SU-DHL-6 (cell line): ENCODE measurements around the gene MAPKBP1.

Experiments
- H2AFZ ChIP-seq: fragments of 200-600 bp; sonication (generic); 2 replicates; pipeline ENCODE4 v1.6.1; 2014; ENCODE audit warnings: low read depth, mild to moderate bottlenecking, moderate library complexity, mixed read lengths, antibody characterized with exemption, low read length; ENCODE audit not compliant: severe bottlenecking
- H3F3A ChIP-seq: fragments of 200-600 bp; shearing (Covaris generic); 2 replicates; pipeline ENCODE4 v1.6.0; 2016; ENCODE audit warnings: antibody characterized with exemption, mild to moderate bottlenecking; ENCODE audit not compliant: insufficient read depth
- H3K27ac ChIP-seq: fragments of 200-600 bp; sonication (generic); 2 replicates; pipeline ENCODE4 v1.5.1; 2016; ENCODE audit warnings: low read depth, mild to moderate bottlenecking, low read length, moderate library complexity, mixed read lengths
- H3K27me3 ChIP-seq: fragments of 200-600 bp; sonication (generic), shearing (Covaris generic); 2 replicates; pipeline ENCODE4 v1.6.0; 2014; ENCODE audit warnings: mild to moderate bottlenecking, low read length
- H3K36me3 ChIP-seq: fragments of 200-600 bp; sonication (generic); 2 replicates; pipeline ENCODE4 v1.6.1; 2014; ENCODE audit warnings: mild to moderate bottlenecking, low read length, mixed read lengths
- H3K4me2 ChIP-seq: fragments of 300-600, 200-600 bp; shearing (Covaris generic), sonication (generic); 2 replicates; pipeline ENCODE4 v1.6.0; 2014; ENCODE audit warnings: low read length, low read depth, mild to moderate bottlenecking; ENCODE audit not compliant: poor library complexity, severe bottlenecking
- H3K4me3 ChIP-seq: fragments of 200-600 bp; sonication (generic); 2 replicates; pipeline ENCODE4 v1.5.1; 2014; ENCODE audit warnings: antibody characterized with exemption, low read length, mild to moderate bottlenecking, mixed read lengths; ENCODE audit not compliant: insufficient read depth, poor library complexity, severe bottlenecking
- H3K79me2 ChIP-seq: fragments of 200-600 bp; sonication (generic); 2 replicates; pipeline ENCODE4 v1.6.1; 2014; ENCODE audit warnings: mild to moderate bottlenecking, low read length, moderate library complexity; ENCODE audit not compliant: insufficient read depth
- H3K9ac ChIP-seq: fragments of 200-600 bp; sonication (generic); 2 replicates; pipeline ENCODE4 v1.7.0; 2014; ENCODE audit warnings: mild to moderate bottlenecking, low read length
- H3K9me2 ChIP-seq: fragments of 200-600 bp; sonication (generic); replicated peaks from 2 replicates; pipeline ENCODE4 v1.6.1; 2014; ENCODE audit warnings: low read length; ENCODE audit not compliant: insufficient read depth
- H3K9me3 ChIP-seq: fragments of 200-600 bp; sonication (generic); 2 replicates; pipeline ENCODE4 v1.6.1; 2014; ENCODE audit warnings: low read length, mixed read lengths; ENCODE audit not compliant: insufficient read depth
- H4K20me1 ChIP-seq: fragments of 200-600 bp; sonication (generic); 2 replicates; pipeline ENCODE4 v1.6.1; 2014; ENCODE audit warnings: low read depth, mild to moderate bottlenecking, antibody characterized with exemption, low read length, moderate library complexity, mixed read lengths
- EZH2phosphoT487 ChIP-seq: fragments of 200-600 bp; sonication (generic), shearing (Covaris generic); conservative IDR thresholded peaks from 2 replicates; pipeline ENCODE4 v1.6.1; 2018; ENCODE audit warnings: mild to moderate bottlenecking, antibody characterized with exemption, low read length, moderate library complexity, mixed read lengths
- TF ChIP-seq, protein P1 (sequence below): fragments of 200-600 bp; sonication (generic); IDR thresholded peaks from one replicate; pipeline ENCODE4 v1.5.1; 2017; ENCODE audit warnings: antibody characterized with exemption, mild to moderate bottlenecking, low read length, moderate library complexity; ENCODE audit not compliant: insufficient read depth, poor library complexity, severe bottlenecking

The MAPKBP1 gene

GRCh38 chr15:41782371-41783282 lies 8.3 kb downstream of the MAPKBP1 start:
- no peaks in the 10 kb centered on the region for H3K27me3 ChIP-seq
- no peak overlapping the region for H2AFZ ChIP-seq
- H3K27ac ChIP-seq = peak overlapping the region; percentile 8; the same call in 1 of the 2 replicates
- H4K20me1 ChIP-seq = no peaks in the 10 kb centered on the region
- H3K79me2 ChIP-seq = no peaks in the 10 kb centered on the region
- H3K36me3 ChIP-seq = no peaks in the 10 kb centered on the region
- H3K4me3 ChIP-seq = no peak overlapping the region
- no peaks in the 10 kb centered on the region for H3K9me2 ChIP-seq
- no peaks in the 10 kb centered on the region for H3K9me3 ChIP-seq
- peak overlapping the region; percentile 7 for H3K4me2 ChIP-seq
- no peaks in the 10 kb centered on the region for H3F3A ChIP-seq
- no peak overlapping the region for H3K9ac ChIP-seq
- TF ChIP-seq, protein P1, sequence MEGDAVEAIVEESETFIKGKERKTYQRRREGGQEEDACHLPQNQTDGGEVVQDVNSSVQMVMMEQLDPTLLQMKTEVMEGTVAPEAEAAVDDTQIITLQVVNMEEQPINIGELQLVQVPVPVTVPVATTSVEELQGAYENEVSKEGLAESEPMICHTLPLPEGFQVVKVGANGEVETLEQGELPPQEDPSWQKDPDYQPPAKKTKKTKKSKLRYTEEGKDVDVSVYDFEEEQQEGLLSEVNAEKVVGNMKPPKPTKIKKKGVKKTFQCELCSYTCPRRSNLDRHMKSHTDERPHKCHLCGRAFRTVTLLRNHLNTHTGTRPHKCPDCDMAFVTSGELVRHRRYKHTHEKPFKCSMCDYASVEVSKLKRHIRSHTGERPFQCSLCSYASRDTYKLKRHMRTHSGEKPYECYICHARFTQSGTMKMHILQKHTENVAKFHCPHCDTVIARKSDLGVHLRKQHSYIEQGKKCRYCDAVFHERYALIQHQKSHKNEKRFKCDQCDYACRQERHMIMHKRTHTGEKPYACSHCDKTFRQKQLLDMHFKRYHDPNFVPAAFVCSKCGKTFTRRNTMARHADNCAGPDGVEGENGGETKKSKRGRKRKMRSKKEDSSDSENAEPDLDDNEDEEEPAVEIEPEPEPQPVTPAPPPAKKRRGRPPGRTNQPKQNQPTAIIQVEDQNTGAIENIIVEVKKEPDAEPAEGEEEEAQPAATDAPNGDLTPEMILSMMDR = no peak
- no peak for TF ChIP-seq EZH2phosphoT487

GRCh38 chr15:41783296-41783695 lies 9.0 kb downstream of the MAPKBP1 start:
- H4K20me1 ChIP-seq = no peaks in the 10 kb centered on the region
- H2AFZ ChIP-seq = no peak overlapping the region
- TF ChIP-seq EZH2phosphoT487 = no peak
- TF ChIP-seq, protein P1 = no peak
- no peaks in the 10 kb centered on the region for H3K36me3 ChIP-seq
- no peak overlapping the region for H3K4me3 ChIP-seq
- H3K4me2 ChIP-seq = peak overlapping the region; percentile 7
- H3K27ac ChIP-seq = peak overlapping the region; percentile 8; the same call in 1 of the 2 replicates
- H3K27me3 ChIP-seq = no peaks in the 10 kb centered on the region
- H3K9me2 ChIP-seq = no peaks in the 10 kb centered on the region
- H3F3A ChIP-seq = no peaks in the 10 kb centered on the region
- no peak overlapping the region for H3K9ac ChIP-seq
- no peaks in the 10 kb centered on the region for H3K79me2 ChIP-seq
- H3K9me3 ChIP-seq = no peaks in the 10 kb centered on the region

- TF ChIP-seq, protein P1 = no peak
- TF ChIP-seq EZH2phosphoT487 = no peak
- H4K20me1 ChIP-seq = no peaks in the 10 kb centered on the region
- no peaks in the 10 kb centered on the region for H3K9me2 ChIP-seq
- H3F3A ChIP-seq = no peaks in the 10 kb centered on the region
- H3K9ac ChIP-seq = no peak overlapping the region
- no peak overlapping the region for H3K4me3 ChIP-seq
- no peak overlapping the region for H3K27ac ChIP-seq
- H2AFZ ChIP-seq = no peak overlapping the region
- no peak overlapping the region for H3K4me2 ChIP-seq
- no peaks in the 10 kb centered on the region for H3K36me3 ChIP-seq
- H3K9me3 ChIP-seq = no peaks in the 10 kb centered on the region
- H3K27me3 ChIP-seq = no peaks in the 10 kb centered on the region
- H3K79me2 ChIP-seq = no peaks in the 10 kb centered on the region
These were observed 14.0 kb downstream of the MAPKBP1 start for GRCh38 chr15:41788262-41788661.
